NK-92 treated with Interleukin-12 subunit alpha and Interleukin-12 subunit beta, amount 100 ng/mL, for 24 hours (cell line): Measurements from ENCODE around the gene PLA2G2C.
"Not testable (repeated sequence)": the region's sequence is repeated elsewhere in the genome, so short reads cannot be mapped to it uniquely, and the experiment has no call there.

Experiments
- DNase-seq: peaks from one replicate; lab custom pipeline; 2025; lab: John Stamatoyannopoulos, UW

The PLA2G2C gene

GRCh38 chr1:20130518-20130917, 55.8 kb downstream of the PLA2G2C start:
- not testable (repeated sequence) for DNase-seq

- DNase-seq, result no peak
These were observed 59.4 kb downstream of the PLA2G2C start for GRCh38 chr1:20126806-20127440.

DNA sequence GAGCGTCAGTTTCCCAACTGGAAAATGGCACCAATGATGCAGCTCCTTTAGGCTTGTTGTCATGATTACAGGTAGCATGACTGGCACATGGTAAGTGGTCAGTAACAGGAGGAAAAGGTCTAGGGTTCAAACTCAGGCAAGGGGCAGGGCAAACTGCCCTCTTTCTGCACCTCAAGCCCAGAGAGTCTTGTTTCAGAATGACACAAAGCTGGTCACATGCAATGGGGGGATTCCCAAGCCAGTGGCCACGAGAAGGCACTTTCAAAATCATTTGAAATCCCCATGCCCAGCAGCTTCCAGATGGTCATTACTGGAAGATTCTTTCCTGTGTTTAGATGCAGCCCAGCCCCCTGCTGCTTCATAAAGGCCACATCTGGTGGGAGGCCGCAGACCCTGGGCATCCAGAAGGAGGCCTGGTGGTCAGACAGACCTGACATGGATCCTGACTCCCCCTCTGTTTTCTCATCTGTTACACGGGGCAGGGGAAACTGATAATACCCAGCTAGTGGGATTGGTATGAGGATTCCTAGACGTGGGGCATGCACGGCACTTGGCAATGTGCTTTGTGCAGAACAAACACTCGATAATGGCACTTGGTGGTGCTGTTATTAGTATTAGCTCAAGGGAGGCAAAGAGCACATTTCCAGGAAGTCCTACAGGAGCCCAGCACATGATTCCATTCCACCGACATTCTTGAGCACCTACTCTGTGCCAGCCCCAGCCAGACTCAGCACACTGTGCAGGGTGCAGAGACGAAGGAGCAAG, 60.1 kb downstream of the PLA2G2C start:
- no peak for DNase-seq

GRCh38 chr1:20125100-20125499, 61.2 kb downstream of the PLA2G2C start:
- DNase-seq, result no peak

DNA sequence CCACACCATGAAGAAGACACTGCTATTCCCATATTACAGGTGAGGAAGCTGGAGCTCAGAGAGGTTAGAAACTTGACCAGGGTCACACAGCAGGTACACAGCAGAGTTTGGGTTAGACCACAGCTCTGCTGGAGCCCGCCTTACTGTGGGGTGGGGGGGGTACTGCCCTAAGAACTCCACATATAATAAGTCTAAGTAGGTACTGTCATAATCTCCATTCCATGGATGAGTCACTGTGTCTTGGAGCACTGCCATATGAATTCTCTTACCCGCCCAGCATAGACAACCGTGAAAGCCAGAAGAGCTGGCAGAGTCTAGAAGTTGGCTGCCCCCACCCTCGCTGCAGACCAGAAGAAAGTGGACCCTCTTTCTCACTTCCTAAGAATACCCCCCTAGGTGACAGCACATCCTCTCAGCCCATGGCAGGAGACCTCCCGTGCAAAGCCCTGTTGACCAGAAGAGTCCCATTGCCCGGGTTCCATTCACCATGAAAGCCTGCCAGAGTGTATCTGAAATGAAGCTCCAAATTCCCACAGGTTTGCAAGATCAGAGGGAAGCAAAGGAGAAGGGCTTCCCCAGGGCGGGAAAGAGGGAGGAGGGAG, 61.8 kb downstream of the PLA2G2C start:
- DNase-seq, result no peak

GRCh38 chr1:20123722-20124455, 62.4 kb downstream of the PLA2G2C start:
- DNase-seq, result no peak

DNA sequence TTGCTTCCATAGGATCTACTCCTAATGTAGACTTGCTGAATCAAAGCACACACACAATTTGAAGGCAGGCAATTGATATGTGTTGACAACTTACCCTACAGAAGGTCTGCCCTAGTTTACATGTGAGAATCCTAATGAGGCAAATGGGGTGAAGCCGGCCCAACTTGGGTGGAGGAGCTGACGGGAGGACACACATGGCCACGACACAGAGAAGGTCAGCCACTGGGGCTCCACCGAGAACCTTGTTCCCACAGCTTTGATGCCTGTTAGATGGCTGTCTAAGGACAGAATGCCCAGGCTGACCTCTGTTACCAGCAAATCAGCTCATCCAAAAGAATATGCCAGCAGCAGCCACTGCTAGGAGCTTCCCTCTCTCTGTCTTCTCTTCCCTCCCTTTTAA, 65.5 kb downstream of the PLA2G2C start:
- DNase-seq, result no peak

DNA sequence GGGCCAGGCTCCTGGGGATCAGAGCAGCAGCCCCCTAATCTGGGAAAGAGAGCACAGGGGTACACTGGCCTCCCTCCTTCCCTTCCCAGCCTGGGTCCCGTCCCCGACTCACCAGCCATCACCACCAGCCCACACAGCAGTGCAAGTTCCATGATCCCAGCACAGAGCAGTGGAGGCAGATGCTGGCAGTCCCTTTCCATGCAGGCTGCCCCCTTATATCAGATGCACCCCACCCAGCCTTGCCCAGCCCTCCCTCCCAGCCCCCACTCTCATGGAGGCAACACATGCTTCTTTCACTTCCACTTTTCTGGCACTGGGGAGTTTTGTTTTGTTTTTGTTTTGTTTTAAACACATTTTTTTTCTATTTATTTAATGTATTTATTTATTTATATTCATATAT, 67.0 kb downstream of the PLA2G2C start, which contains the start of gene PLA2G2D:
TSS of gene PLA2G2D (minus strand) at position 190 of the 400 bp plus-strand sequence. CDS start at position 152, 38 bp downstream.
- DNase-seq, result no peak

DNA sequence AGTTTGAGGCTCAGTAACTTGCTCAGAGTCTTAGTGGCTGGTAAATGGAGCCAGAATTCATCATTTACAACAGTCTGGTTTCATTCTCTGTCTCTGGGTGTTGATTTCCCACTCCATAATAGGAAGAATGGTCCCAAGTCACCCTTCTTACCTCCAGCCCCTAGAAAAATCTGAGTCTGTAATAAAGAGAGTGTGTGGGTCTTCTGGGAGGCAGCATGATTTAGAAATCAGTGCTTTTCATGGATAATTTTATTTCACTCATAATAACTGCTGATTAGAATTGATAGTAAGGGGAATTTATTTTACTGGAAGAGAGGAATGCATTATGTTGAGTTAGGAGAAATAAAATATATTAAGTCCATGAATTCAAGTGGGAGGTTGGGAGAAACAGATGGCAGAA, 69.1 kb downstream of the PLA2G2C start:
- no peak for DNase-seq

GRCh38 chr1:20115916-20116315, 70.4 kb downstream of the PLA2G2C start:
- no peak for DNase-seq

DNA sequence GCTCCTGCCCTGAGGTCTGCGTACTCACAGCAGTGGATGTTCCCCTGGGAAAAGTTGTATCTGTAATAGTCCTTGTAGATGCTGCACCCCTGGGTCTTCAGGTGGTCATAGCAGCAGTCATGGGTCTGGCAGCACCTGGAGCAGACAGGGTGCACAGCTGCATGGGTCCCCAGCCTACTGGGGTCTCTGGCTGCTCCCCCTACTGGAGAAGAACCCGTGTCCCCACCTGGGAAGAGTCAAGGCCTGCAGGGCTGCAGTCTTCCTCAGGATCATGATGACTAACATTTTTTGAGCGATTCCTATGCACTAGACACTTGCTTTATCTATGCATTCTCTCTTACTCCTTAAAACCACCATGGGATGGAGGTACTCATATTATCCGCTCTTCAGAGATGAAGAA, 70.8 kb downstream of the PLA2G2C start:
- DNase-seq, result no peak

DNA sequence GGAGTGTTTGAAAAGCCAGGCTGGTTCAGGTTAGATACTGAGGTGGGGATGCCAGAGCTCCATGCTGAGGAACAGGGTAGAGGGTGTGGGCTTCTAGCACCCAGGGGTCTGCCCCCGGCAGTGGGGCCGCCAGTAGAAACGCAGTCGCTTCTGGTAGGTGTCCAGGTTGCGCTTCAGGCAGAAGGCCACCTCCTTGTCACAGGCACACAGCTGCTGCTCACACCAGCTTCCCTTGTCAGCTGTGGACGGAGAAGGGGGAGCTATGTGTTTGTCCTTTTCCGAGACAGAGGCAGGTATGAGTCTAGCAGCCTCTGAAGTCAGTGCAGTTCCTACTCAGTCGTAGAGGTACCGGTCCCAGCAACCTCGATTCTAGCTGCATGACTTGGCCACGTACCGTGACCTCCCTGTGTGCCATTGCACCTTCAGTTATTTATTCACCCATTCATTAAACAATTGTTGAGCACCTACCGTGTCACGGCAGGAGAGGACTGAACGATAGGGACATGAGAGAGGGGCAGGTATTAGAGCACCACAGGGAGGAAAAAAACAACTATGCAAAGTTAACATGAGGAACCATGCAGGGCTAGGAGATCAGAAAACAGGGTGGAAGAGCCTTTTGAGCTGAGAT, 72.2 kb downstream of the PLA2G2C start:
- DNase-seq, result no peak
